ENCODE data around the gene ADGRE1.

The ADGRE1 gene

DNA sequence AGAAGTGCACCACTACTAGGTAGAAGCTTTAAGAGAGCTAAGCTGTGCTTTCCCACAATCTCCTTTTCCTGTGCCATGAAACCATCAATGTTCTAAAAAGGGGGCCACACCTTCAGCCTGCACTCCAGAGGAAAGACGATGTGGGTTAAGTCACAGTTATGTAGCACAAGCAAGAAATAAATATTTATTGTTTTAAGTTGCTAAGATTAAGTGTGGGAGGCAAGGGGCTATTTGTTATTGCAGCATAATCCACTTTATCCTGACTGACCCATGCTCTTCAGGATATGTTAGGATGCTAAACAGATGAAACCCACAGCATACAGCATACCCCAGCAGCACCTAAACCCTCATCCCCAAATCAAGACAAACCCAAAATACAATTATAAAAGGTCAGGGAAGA lies 69.2 kb downstream of the ADGRE1 start:
- H3K79me2 ChIP-seq (ENCODE audit: insufficient read depth, low read length): no peaks in the 10 kb centered on the region
- no peaks in the 10 kb centered on the region for H3K9me2 ChIP-seq (ENCODE audit: low read depth, low read length)
- no peak overlapping the region for H3K4me2 ChIP-seq (ENCODE audit: low read length)
- H3K4me1 ChIP-seq (ENCODE audit: insufficient read depth, low read length, severe bottlenecking): no peaks in the 10 kb centered on the region
- no peaks in the 10 kb centered on the region for H4K20me1 ChIP-seq (ENCODE audit: insufficient read depth, low read length)
- H3F3A ChIP-seq (ENCODE audit: insufficient read depth, low read length): no peaks in the 10 kb centered on the region
- TF ChIP-seq, protein P1, sequence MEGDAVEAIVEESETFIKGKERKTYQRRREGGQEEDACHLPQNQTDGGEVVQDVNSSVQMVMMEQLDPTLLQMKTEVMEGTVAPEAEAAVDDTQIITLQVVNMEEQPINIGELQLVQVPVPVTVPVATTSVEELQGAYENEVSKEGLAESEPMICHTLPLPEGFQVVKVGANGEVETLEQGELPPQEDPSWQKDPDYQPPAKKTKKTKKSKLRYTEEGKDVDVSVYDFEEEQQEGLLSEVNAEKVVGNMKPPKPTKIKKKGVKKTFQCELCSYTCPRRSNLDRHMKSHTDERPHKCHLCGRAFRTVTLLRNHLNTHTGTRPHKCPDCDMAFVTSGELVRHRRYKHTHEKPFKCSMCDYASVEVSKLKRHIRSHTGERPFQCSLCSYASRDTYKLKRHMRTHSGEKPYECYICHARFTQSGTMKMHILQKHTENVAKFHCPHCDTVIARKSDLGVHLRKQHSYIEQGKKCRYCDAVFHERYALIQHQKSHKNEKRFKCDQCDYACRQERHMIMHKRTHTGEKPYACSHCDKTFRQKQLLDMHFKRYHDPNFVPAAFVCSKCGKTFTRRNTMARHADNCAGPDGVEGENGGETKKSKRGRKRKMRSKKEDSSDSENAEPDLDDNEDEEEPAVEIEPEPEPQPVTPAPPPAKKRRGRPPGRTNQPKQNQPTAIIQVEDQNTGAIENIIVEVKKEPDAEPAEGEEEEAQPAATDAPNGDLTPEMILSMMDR (IDR thresholded peaks at IDR 0.05; ENCODE audit: low read length): no peak
- TF ChIP-seq EZH2 (IDR thresholded peaks at IDR 0.05; ENCODE audit: borderline replicate concordance, low read length): no peak
- H3K36me3 ChIP-seq (ENCODE audit: insufficient read depth, low read length): no peaks in the 10 kb centered on the region
- no peak overlapping the region for H3K9ac ChIP-seq (ENCODE audit: low read length)
- H3K27me3 ChIP-seq (ENCODE audit: insufficient read depth, low read length): no peaks in the 10 kb centered on the region
- H3K9me3 ChIP-seq (ENCODE audit: low read length): 0 out of 2 replicates have a peak, but pooled peaks cover 2% of the 10 kb centered on the region
- H3K4me3 ChIP-seq (ENCODE audit: low read depth, low read length, poor library complexity, severe bottlenecking): no peak overlapping the region
- no peak overlapping the region for H3K27ac ChIP-seq (ENCODE audit: low read depth, low read length, poor library complexity, severe bottlenecking)
- H2AFZ ChIP-seq (ENCODE audit: low read length): no peak overlapping the region

DNA sequence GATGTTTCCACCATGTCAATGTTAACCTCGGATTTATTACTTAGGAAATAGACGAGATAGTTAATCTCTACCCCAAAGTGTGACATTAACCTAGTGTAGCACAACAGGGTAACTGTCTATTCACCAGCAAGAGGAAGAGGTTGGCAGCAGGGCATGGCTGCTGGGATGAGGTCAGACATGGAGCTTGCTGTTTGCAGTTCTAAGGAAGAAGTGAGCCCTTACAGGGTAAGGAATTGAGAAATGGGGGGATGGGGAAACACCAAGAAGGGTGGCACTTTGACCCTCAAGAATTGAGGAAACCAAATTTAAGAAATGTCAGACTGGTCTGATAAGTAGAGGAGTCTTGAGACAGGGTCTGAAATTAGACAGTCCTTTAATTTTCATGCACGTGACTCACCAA lies 71.4 kb downstream of the ADGRE1 start:
- Histone ChIP-seq H4K20me1 (ENCODE audit: insufficient read depth, low read length) (no peaks in the 10 kb centered on the region), H3K36me3 (ENCODE audit: insufficient read depth, low read length) (no peaks in the 10 kb centered on the region), H3F3A (ENCODE audit: insufficient read depth, low read length) (no peaks in the 10 kb centered on the region), H3K9me3 (ENCODE audit: low read length) (no peaks in the 10 kb centered on the region), H3K4me2 (ENCODE audit: low read length) (no peak overlapping the region), H3K79me2 (ENCODE audit: insufficient read depth, low read length) (no peaks in the 10 kb centered on the region), H3K27ac (ENCODE audit: low read depth, low read length, poor library complexity, severe bottlenecking) (no peak overlapping the region), H2AFZ (ENCODE audit: low read length) (no peak overlapping the region), H3K9me2 (ENCODE audit: low read depth, low read length) (no peaks in the 10 kb centered on the region), H3K4me3 (ENCODE audit: low read depth, low read length, poor library complexity, severe bottlenecking) (no peak overlapping the region), H3K27me3 (ENCODE audit: insufficient read depth, low read length) (no peaks in the 10 kb centered on the region), H3K9ac (ENCODE audit: low read length) (no peak overlapping the region), H3K4me1 (ENCODE audit: insufficient read depth, low read length, severe bottlenecking) (no peaks in the 10 kb centered on the region)
- TF ChIP-seq EZH2 (IDR thresholded peaks at IDR 0.05; ENCODE audit: borderline replicate concordance, low read length): no peak
- TF ChIP-seq, protein P1 (IDR thresholded peaks at IDR 0.05; ENCODE audit: low read length): no peak

DNA sequence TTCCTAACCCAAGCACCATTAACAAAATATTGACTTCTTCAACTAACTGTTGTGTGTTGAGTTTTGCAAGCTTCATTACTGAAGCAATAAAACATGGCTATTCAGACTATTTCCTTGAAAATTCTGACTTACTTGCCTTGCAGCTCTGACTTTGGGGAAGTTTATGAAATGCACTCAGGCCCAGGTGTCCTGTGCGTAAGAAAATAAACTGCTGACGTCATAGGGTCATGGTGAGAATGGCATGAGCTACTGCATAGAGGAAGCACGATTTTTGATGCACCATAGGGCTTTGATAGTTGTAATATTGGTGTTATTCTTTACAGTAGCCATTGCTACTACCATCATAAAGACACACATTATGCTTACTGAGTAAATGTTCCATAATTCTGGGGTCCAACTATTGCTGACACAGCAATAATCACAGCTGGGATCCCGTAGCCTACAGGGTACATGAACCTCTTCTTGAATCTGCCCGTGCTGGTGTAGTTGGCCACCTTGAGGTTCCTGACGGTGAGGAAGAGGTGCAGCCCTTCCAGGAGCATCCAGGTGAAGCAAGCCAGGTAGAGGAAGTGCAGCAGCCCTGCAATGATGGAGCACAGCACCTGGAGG lies 76.0 kb downstream of the ADGRE1 start:
- Histone ChIP-seq H3K9me3 (ENCODE audit: low read length) (no peaks in the 10 kb centered on the region), H2AFZ (ENCODE audit: low read length) (no peak overlapping the region)

More for the DNA sequence above, 76.0 kb downstream of the ADGRE1 start:
- no peaks in the 10 kb centered on the region for H3K9me2 ChIP-seq (ENCODE audit: low read depth, low read length)
- H3K4me1 ChIP-seq (ENCODE audit: insufficient read depth, low read length, severe bottlenecking): no peaks in the 10 kb centered on the region
- H4K20me1 ChIP-seq (ENCODE audit: insufficient read depth, low read length): no peaks in the 10 kb centered on the region
- H3F3A ChIP-seq (ENCODE audit: insufficient read depth, low read length): no peaks in the 10 kb centered on the region
- TF ChIP-seq, protein P1 (IDR thresholded peaks at IDR 0.05; ENCODE audit: low read length): no peak
- TF ChIP-seq EZH2 (IDR thresholded peaks at IDR 0.05; ENCODE audit: borderline replicate concordance, low read length): no peak
- H3K79me2 ChIP-seq (ENCODE audit: insufficient read depth, low read length): no peaks in the 10 kb centered on the region
- no peaks in the 10 kb centered on the region for H3K27me3 ChIP-seq (ENCODE audit: insufficient read depth, low read length)
- no peak overlapping the region for H3K4me3 ChIP-seq (ENCODE audit: low read depth, low read length, poor library complexity, severe bottlenecking)
- H3K4me2 ChIP-seq (ENCODE audit: low read length): no peak overlapping the region
- H3K27ac ChIP-seq (ENCODE audit: low read depth, low read length, poor library complexity, severe bottlenecking): no peak overlapping the region
- no peaks in the 10 kb centered on the region for H3K36me3 ChIP-seq (ENCODE audit: insufficient read depth, low read length)
- H3K9ac ChIP-seq (ENCODE audit: low read length): no peak overlapping the region
